ENCODE measurements around the gene TSEN54.
"Not testable (repeated sequence)": the region's sequence is repeated elsewhere in the genome, so short reads cannot be mapped to it uniquely, and the experiment has no call there.

The TSEN54 gene

GRCh38 chr17:75505640-75506039, 10.7 kb upstream of the TSEN54 start:
- no peak for DNase-seq

- DNase-seq, result no peak
Measured at GRCh38 chr17:75506134-75506533, 10.2 kb upstream of the TSEN54 start.

- no peak for DNase-seq
Measured at GRCh38 chr17:75506888-75507287, 9.4 kb upstream of the TSEN54 start.

GRCh38 chr17:75507733-75508719, 8.3 kb upstream of the TSEN54 start:
- DNase-seq, result no peak

- DNase-seq, result no peak
Measured at GRCh38 chr17:75508931-75509361, 7.4 kb upstream of the TSEN54 start.

- DNase-seq, result no peak
Measured at GRCh38 chr17:75509528-75510258, 6.6 kb upstream of the TSEN54 start.

- no peak for DNase-seq
Measured at GRCh38 chr17:75511270-75511609, 5.1 kb upstream of the TSEN54 start.

GRCh38 chr17:75511610-75512575, 4.4 kb upstream of the TSEN54 start:
- no peak for DNase-seq

- DNase-seq, result no peak
Measured at GRCh38 chr17:75512926-75513640, 3.2 kb upstream of the TSEN54 start.

- DNase-seq, result no peak
Measured at GRCh38 chr17:75513641-75514000, 2.7 kb upstream of the TSEN54 start.

- no peak for DNase-seq
Measured at GRCh38 chr17:75514299-75514918, 1.9 kb upstream of the TSEN54 start.

- DNase-seq, result no peak
Measured at GRCh38 chr17:75514919-75515495, 1.3 kb upstream of the TSEN54 start.

- DNase-seq, result peak; percentile 99
Measured at GRCh38 chr17:75515496-75516254, 653 bp upstream of the TSEN54 start, which contains the start of gene CASKIN2. Gene CASKIN2, minus strand, starts transcription at chr17:75515537. Its CDS starts 1,733 bp downstream, at chr17:75513804.

- peak; percentile 85 for DNase-seq
Measured at GRCh38 chr17:75516619-75517296, 430 bp downstream of the TSEN54 start.

GRCh38 chr17:75517297-75517865, 1.1 kb downstream of the TSEN54 start:
- DNase-seq, result no peak

GRCh38 chr17:75518201-75518600, 1.9 kb downstream of the TSEN54 start:
- no peak for DNase-seq

GRCh38 chr17:75518983-75519537, 2.7 kb downstream of the TSEN54 start:
- no peak for DNase-seq

- not testable (repeated sequence) for DNase-seq
Measured at GRCh38 chr17:75520413-75520812, 4.1 kb downstream of the TSEN54 start.

- no peak for DNase-seq
Measured at GRCh38 chr17:75521290-75521689, 5.0 kb downstream of the TSEN54 start.

All from islet precursor cell (in vitro differentiated cells).